ENCODE measurements around the gene GZMB.
"Not testable (repeated sequence)": the region's sequence is repeated elsewhere in the genome, so short reads cannot be mapped to it uniquely, and the experiment has no call there.

GZMB gene, protein sequence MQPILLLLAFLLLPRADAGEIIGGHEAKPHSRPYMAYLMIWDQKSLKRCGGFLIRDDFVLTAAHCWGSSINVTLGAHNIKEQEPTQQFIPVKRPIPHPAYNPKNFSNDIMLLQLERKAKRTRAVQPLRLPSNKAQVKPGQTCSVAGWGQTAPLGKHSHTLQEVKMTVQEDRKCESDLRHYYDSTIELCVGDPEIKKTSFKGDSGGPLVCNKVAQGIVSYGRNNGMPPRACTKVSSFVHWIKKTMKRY

DNA sequence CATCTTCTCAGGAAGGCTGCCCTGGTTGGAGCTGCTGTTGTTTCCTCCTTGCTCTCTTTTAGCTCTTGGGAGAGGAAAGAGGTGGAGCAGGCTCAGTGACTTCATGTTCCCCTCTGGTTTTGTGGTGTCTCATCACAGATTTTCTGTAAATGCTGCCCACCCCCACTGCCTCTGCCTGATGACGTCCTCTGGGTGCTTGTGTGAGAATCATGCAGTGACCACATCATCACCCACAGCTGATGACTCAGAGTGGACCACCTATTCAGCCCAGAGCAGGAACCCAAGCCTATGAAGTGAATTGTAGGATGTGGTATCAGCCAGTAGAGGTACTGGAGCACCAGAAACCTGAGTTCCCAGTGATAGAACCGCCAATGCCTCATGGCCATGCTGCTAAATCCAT is at the start of gene GZMB:
Gene GZMB, minus strand, starts transcription at position 33 of the 400 bp plus-strand sequence. Its CDS starts 30 bp downstream, at position 3.
- peak in 1 of 4 experiments; percentile 5 for DNase-seq

DNA sequence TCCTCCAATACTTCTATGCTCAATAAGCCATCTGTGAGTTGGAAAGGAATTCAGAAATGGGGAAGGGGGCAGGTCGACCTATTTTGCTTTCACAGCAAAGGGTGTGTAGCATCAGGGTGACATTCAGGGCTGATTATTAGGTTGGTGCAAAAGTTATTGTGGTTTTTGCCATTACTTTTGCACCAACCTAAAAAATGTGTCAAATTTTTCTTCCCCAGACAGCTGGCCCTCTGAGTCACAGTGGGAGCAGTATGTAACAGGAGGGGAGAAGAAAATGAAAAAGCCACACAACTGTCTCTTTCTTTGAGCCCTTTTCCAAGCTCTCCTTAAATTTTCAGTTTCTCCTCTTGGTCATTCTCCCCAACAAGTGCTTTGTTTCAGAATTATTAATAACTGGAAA is 47.1 kb upstream of the GZMB start:
- DNase-seq: no peak

DNA sequence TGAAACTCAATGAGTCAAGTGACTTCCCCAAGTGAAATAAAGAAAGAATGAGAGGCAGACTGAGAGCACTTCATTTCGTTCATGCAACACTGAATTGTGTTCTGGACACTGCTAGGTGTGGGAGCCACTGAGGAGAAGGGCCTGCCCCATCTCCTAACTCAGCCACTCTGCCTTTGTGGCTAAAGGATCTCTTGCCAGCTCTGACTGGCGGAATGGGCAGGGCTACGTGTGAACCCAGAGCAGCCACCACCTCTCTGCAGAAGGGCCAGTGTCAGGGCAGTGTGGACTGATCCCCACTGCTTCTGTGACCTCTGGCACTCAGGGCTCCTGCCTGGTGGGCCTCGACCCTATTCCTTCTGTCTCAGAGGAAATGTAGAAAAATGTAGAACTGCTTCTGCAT is 46.5 kb upstream of the GZMB start:
- no peak for DNase-seq

- no peak for DNase-seq
Measured at GRCh38 chr14:24679248-24679961, 45.4 kb upstream of the GZMB start.

DNA sequence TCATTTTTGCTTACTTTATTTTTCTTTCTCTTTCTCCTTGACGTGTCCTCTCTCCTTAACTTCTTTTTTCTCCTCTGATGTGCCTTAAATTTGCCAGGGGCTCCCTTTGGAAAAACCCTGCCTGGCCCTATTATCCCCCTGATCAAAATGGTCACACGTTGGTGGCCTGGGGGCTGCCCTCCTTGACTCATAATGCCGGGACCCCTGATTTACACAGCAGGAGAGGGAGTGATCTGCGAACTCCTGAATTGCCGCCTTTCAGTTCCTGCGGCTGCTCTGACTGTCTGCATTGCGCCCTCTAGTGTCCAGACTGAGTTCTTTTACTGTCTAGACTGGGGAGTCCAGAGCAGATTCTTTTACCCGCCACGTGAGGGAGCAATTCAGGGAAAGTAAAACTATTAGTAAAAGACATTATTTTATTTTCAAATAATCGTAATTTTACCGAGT is 44.8 kb upstream of the GZMB start:
- peak; percentile 36 to 68 (median 56) for DNase-seq

DNA sequence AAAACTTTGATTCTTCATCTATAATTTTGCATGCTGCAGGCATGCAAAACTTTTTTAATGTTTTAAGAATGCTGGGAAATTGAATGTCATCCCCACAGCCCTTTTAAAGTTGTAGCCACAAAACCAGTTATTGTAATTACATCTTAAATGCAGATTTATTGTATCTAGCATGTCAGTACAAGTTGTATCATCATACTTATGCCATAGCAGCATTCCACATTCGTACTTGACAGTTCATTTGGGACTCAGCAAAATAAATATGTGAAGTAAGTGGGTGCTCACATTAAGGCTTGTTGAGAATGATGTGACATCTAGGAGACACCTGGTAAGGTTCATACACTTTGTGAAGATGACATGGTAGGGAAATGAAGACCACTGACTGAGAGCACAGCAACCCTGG is 44.0 kb upstream of the GZMB start:
- no peak for DNase-seq

- DNase-seq: no peak
Measured at GRCh38 chr14:24674204-24674970, 40.4 kb upstream of the GZMB start.

- peak; percentile 8 to 30 (median 16) for DNase-seq
Measured at GRCh38 chr14:24673534-24674203, 39.7 kb upstream of the GZMB start.

DNA sequence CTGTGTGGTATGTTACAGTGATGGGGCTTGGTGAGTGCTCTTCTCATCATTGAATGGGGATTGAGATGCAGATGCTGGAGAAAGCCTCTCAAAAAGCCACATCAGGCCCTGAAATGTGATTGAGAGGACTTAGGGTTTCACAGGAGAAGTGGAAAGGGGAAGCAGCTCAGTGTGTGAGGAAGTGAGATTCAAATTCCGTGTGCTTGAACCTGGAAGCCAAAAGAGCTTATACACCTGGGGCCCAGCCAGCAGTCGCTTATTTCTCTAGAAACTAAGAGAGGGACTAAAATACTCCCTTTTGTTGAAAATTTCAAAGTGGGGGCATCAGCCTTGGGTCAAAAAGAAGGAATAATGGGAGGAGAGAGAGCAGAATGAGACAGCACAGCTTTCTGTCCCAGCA is 39.1 kb upstream of the GZMB start:
- no peak for DNase-seq

GRCh38 chr14:24670594-24670993 is 36.6 kb upstream of the GZMB start:
- DNase-seq: no peak

DNA sequence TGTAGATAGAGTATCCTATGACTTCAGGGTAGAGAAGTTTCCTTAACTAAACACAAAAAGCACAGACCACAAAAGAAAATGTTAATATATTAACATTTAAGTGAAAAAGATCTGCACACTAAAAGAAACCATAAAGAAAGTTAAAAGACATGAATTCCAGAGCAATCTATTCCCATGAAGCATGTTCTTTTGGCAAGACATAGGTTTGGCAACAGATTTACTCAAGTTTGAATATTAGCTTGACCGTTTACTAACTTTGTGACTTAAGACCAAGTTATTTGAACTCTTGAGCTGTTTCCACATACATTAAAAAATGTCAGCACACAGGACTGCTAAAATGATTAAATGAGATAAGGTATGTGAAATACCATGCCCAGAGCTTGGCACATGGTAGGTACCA is 35.7 kb upstream of the GZMB start:
- no peak for DNase-seq

DNA sequence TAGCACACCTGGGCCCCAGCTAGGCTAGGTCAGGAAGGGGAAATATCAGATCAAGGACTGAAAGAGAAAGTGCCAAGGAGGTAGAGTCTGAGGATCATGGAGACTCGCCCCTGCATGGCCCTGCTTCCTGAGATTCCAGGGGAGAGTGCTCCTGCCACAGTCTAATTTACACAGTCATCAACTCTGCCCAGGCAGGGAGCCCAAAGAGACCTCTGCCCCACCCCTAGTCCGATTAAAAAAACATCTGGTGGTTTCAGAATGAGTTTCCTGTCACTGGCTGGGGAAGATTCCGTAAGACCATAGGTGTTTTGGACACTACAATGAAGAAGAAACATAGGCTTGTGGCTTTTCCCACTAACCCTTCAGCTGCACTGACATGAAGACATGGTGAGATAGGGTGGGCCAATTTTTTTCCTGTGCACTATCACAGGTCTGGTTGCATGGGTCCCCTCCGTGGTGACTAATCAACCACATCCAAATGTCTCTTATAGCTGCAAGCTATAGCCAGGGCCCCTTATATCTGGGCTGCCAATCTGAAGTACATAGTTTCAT is 31.5 kb upstream of the GZMB start:
- DNase-seq: no peak

DNA sequence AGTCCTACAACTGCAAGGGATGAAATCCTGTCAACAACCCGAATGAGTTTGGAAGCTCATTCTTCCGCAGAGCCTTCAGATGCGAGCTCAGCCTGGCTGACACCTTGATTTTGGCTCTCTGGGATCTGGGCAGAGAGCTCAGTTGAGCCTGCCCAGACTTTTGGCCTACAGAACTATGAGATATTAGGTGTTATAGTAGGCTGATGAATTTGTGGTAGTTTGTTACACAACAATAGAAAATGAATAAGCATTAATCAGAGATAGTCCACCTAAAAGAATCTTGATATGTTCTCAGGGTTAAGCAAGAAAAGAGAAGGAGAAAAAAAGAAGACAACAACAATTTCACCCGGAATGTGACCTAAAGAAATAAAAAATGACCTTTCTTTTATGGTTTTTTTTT is 30.4 kb upstream of the GZMB start:
- no peak for DNase-seq

DNA sequence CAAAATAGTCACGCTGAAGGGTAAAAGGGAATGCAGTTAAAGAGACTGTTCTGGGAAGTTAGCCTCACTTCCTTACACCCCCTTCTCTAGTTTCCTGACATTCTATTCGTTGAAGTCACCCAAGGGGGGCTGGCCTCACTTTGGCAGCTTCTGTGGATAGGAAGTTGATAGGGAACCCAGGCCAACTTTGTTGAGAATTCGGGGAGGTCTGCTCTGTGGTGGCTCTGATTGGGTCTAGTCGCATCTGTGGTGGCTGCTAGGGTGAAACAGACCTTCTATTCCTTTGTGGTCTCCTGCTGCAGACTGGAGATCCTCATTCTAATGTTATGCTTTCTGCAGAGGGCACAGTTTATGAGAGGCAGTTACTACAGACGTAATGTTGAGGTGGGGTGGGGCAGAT is 28.8 kb upstream of the GZMB start:
- DNase-seq: no peak

GRCh38 chr14:24659916-24660570 is 26.1 kb upstream of the GZMB start:
- DNase-seq: no peak

DNA sequence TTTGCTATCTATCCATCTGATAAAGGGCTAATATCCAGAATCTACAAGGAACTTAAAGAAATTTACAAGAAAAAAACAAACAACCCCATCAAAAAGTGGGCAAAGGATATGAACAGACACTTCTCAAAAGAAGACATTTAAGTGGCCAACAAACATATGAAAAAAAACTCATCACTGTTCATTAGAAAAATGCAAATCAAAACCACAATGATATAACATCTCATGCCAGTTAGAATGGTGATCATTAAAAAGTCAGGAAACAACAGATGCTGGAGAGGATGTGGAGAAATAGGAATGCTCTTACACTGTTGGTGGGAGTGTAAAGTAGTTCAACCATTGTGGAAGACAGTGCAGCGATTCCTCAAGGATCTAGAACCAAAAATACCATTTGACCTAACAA is 14.4 kb upstream of the GZMB start:
- DNase-seq: not testable (repeated sequence)

GRCh38 chr14:24639905-24640304 is 5.9 kb upstream of the GZMB start:
- DNase-seq: no peak

DNA sequence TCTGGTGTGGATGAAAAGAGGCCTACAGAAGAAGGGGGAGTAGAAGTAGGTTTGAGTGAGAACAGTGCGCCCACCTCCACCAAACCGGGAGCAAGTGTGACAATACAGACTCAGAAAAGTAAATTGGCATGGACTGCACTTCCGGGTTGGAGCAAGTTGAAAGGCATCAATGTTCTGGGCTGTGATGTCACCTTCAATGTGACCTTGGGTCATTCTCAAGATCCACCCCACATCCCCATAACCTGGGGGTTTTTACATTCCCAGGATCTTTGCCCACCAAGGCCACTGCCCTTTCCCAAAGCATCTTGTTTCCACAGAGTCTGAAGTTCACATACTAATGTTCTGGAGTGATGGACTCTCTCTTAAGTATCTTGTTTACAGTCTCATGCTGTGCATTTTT is 5.3 kb upstream of the GZMB start:
- DNase-seq: no peak

DNA sequence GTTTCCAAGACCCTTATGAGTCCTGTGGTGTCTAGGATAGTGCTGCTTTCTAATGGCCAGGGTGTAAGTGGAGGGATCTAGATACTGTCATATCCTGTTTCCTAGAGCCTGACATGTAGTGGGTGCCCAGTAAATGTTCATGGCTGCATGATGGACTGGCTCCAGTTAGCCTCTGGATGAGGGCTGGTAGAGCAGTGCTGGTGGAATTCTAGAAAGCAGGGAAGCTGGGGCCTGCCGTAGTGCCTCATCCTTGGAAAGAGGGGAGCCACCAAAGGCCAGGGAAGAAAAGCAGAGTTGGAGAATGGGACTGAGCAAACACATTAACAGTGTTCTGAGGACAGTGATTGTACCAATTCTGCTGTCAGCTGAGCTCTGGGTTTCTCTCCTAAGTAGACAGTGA is 637 bp downstream of the GZMB start:
- DNase-seq: no peak

DNA sequence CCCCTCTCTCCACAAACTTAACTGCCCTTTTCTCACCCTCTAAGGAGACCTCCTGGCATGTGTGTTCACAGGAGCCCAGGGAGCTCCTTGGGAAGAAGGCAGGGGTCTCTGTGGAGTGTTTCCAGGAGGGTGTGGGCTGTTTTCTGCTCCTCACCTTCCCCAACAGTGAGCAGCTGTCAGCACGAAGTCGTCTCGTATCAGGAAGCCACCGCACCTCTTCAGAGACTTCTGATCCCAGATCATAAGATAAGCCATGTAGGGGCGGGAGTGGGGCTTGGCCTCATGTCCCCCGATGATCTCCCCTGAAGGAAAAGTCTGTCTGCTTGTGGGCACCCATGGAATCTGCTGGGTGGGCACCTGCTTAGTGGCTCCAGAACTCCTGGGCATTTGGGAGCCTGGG is 1.2 kb downstream of the GZMB start:
- no peak for DNase-seq

- no peak for DNase-seq
Measured at GRCh38 chr14:24632336-24632735, 1.7 kb downstream of the GZMB start.

- DNase-seq: no peak
Measured at GRCh38 chr14:24631749-24632335, 2.1 kb downstream of the GZMB start.

Measured in activated CD4-positive, CD25-positive, alpha-beta regulatory T cell (primary cell).